ENCODE results near the gene OR2M2. TPM values are rescaled to one million over a fixed set of nuclear protein-coding genes. Genes with fewer than 3 reads are reported as not detected.

The OR2M2 gene
- polyA plus RNA-seq, 1 of the 3 experiments (the other 2 are of a cell fraction), result not detected

- WGBS (ENCODE audit: low lambda C conversion rate), result 0% methylated on average over 1 of the region's 1 CpG
- DNase-seq, result no peak
- H2AFZ ChIP-seq (ENCODE audit: low read depth), result no peak overlapping the region
- no peaks in the 10 kb centered on the region for H3K36me3 ChIP-seq (replicated peaks in 1 of 2; ENCODE audit: control insufficient read depth in 1 of 2, insufficient read depth in 2 of 2, low read length in 1 of 2)
- H3K4me2 ChIP-seq, result no peak overlapping the region
- ChIA-PET POLR2A (no interaction called here), CTCF (no interaction called here)
- no peak overlapping the region for H3K9ac ChIP-seq
- H3K4me3 ChIP-seq (ENCODE audit: low read depth in 2 of 2, low read length in 1 of 2), result no peak overlapping the region
- no peaks in the 10 kb centered on the region for H3K9me2 ChIP-seq
- H3K79me2 ChIP-seq (ENCODE audit: insufficient read depth), result no peaks in the 10 kb centered on the region
- H4K20me1 ChIP-seq (ENCODE audit: insufficient read depth), result no peaks in the 10 kb centered on the region
- no peaks in the 10 kb centered on the region; the same call in 1 of the 2 replicates for H3K9me3 ChIP-seq
- TF ChIP-seq PBX3 (IDR thresholded peaks at IDR 0.05), result no peak
- no peak for TF ChIP-seq TEAD4 (IDR thresholded peaks at IDR 0.05; ENCODE audit: borderline replicate concordance, insufficient read depth)
- TF ChIP-seq GABPA (IDR thresholded peaks at IDR 0.05; ENCODE audit: low read depth), result no peak
- TF ChIP-seq CHD2 (IDR thresholded peaks at IDR 0.05; ENCODE audit: low read length, partially characterized antibody), result no peak
- no peak for TF ChIP-seq SIN3A (IDR thresholded peaks at IDR 0.05; ENCODE audit: borderline replicate concordance, low read depth, low read length)
- TF ChIP-seq NFIC (IDR thresholded peaks at IDR 0.05; ENCODE audit: borderline replicate concordance), result no peak
- TF ChIP-seq TAF1 (IDR thresholded peaks at IDR 0.05; ENCODE audit: borderline replicate concordance, low read depth, low read length), result no peak
- TF ChIP-seq RXRA (IDR thresholded peaks at IDR 0.05; ENCODE audit: borderline replicate concordance, low read depth), result no peak
- TF ChIP-seq RFX5 (IDR thresholded peaks at IDR 0.05; ENCODE audit: low read length), result no peak
- H3F3A ChIP-seq (replicated peaks; ENCODE audit: insufficient read depth), result no peaks in the 10 kb centered on the region
- no peaks in the 10 kb centered on the region for H3K4me1 ChIP-seq (ENCODE audit: control insufficient read depth in 1 of 2, insufficient read depth in 2 of 2, low read depth in 1 of 2, low read length in 1 of 2)
- no peak overlapping the region for H3K27ac ChIP-seq (ENCODE audit: low read depth in 2 of 2, low read length in 1 of 2)
- no peaks in the 10 kb centered on the region for H3K27me3 ChIP-seq (ENCODE audit: insufficient read depth)
Measured at GRCh38 chr1:248143311-248143710, 31.3 kb upstream of the OR2M2 start.

- TF ChIP-seq REST (IDR thresholded peaks at IDR 0.05; ENCODE audit: low read depth, low read length), result no peak
- TF ChIP-seq NFIC (IDR thresholded peaks at IDR 0.05; ENCODE audit: borderline replicate concordance), result no peak
- TF ChIP-seq RXRA (IDR thresholded peaks at IDR 0.05; ENCODE audit: borderline replicate concordance, low read depth), result no peak
- TF ChIP-seq RAD21 (IDR thresholded peaks at IDR 0.05; ENCODE audit: low read length), result no peak
- ChIA-PET CTCF (no interaction called here), POLR2A (no interaction called here)
- H3K27me3 ChIP-seq (ENCODE audit: insufficient read depth), result no peaks in the 10 kb centered on the region
- no peak within 1 kb of the TSS for H2AFZ ChIP-seq (ENCODE audit: low read depth)
- H3F3A ChIP-seq (replicated peaks; ENCODE audit: insufficient read depth), result no peaks in the 10 kb centered on the region
- H3K4me3 ChIP-seq (ENCODE audit: low read depth in 2 of 2, low read length in 1 of 2), result no peak within 1 kb of the TSS
- WGBS (ENCODE audit: low lambda C conversion rate), result 12% methylated on average over 3 of the region's 3 CpGs
- H3K79me2 ChIP-seq (ENCODE audit: insufficient read depth), result no peaks in the 10 kb centered on the region
- H3K27ac ChIP-seq (ENCODE audit: low read depth in 2 of 2, low read length in 1 of 2), result no peak within 1 kb of the TSS
- no peak within 1 kb of the TSS for H3K9ac ChIP-seq
- no peaks in the 10 kb centered on the region; the same call in 1 of the 2 replicates for H3K9me3 ChIP-seq
- no peak for DNase-seq
- H4K20me1 ChIP-seq (ENCODE audit: insufficient read depth), result no peaks in the 10 kb centered on the region
- H3K4me2 ChIP-seq, result no peak within 1 kb of the TSS
- H3K9me2 ChIP-seq, result no peaks in the 10 kb centered on the region
- H3K4me1 ChIP-seq (ENCODE audit: control insufficient read depth in 1 of 2, insufficient read depth in 2 of 2, low read depth in 1 of 2, low read length in 1 of 2), result no peaks in the 10 kb centered on the region
- H3K36me3 ChIP-seq (replicated peaks in 1 of 2; ENCODE audit: control insufficient read depth in 1 of 2, insufficient read depth in 2 of 2, low read length in 1 of 2), result no peaks in the 10 kb centered on the region
Measured at GRCh38 chr1:248144513-248145198, 30.0 kb upstream of the OR2M2 start, which contains the start of gene OR2M5. OR2M5 (plus strand) TSS chr1:248145148; CDS start chr1:248145148, 0 bp downstream.

Measured in SK-N-SH (cell line).